ENCODE results near the gene OSBP2.
"Not testable (repeated sequence)": the region's sequence is repeated elsewhere in the genome, so short reads cannot be mapped to it uniquely, and the experiment has no call there.

DNA sequence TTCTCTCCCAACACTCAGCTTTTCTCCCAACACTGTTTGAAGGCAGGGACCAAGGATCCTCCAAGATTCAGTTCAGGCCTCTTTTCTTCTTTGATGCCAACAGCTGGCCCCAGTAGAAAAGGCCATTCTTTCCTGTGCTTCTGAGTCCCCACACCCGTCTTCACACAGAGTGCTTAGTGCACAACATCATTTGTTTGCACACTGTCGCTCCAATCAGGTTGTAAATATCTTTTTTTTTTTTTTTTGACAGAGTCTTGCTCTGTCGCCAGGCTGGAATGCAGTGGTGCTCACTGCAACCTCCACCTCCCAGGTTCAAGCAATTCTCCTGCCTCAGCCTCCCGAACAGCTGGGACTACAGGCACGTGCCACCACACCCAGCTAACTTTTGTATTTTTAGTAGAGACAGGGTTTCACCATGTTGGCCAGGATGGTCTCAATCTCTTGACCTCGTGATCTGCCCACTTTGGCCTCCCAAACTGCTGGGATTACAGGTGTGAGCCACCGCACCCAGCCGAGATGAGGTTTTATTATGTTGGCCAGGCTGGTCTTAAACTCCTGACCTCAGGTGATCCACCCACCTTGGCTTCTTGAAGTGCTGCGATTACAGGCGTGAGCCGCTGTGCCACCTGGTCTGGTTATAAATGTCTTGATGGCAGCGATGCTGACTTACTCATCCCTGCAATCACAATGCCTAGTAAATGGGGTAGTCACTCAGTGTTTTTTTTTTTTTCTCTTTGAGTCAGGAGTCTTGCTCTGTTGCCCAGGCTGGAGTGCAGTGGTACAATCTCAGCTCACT is 14.6 kb upstream of the OSBP2 start:
- TF ChIP-seq, protein P1, sequence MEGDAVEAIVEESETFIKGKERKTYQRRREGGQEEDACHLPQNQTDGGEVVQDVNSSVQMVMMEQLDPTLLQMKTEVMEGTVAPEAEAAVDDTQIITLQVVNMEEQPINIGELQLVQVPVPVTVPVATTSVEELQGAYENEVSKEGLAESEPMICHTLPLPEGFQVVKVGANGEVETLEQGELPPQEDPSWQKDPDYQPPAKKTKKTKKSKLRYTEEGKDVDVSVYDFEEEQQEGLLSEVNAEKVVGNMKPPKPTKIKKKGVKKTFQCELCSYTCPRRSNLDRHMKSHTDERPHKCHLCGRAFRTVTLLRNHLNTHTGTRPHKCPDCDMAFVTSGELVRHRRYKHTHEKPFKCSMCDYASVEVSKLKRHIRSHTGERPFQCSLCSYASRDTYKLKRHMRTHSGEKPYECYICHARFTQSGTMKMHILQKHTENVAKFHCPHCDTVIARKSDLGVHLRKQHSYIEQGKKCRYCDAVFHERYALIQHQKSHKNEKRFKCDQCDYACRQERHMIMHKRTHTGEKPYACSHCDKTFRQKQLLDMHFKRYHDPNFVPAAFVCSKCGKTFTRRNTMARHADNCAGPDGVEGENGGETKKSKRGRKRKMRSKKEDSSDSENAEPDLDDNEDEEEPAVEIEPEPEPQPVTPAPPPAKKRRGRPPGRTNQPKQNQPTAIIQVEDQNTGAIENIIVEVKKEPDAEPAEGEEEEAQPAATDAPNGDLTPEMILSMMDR (IDR thresholded peaks at IDR 0.05): not testable (repeated sequence)
- TF ChIP-seq ZFX (IDR thresholded peaks at IDR 0.05; ENCODE audit: borderline replicate concordance): not testable (repeated sequence)

Measured in 22Rv1 (cell line).